HG02884 (cell line): Measurements from ENCODE around the gene YY1AP1.
"Not testable (repeated sequence)": the region's sequence is repeated elsewhere in the genome, so short reads cannot be mapped to it uniquely, and the experiment has no call there.

Source experiments
- ATAC-seq: cut with Tn5 transposase; IDR thresholded peaks from one replicate; pipeline ENCODE4 v1.9.1; 2021; ENCODE audit warnings: mild to moderate bottlenecking, moderate library complexity; ENCODE audit not compliant: unreplicated experiment

YY1AP1 gene

DNA sequence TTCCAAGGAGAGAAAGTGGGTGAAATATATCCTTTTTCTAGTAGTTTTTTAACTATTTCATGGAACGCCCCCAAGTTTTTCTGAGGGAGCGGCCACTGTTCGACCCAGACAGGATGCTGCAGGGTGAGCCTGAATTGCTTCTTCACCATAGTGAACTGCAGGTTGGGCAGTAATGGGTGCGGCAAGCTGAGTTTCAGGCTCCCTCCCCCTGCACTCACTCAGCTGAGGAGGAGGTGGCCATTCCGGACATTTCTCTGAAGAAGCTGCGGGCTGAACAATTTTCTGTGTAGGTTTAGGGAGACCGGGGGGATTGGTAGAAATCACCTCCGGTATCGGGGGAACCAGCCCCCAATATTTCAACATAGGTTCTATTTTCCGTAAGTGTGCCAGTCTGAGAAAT lies 8.5 kb upstream of the YY1AP1 start:
- ATAC-seq: no peak

DNA sequence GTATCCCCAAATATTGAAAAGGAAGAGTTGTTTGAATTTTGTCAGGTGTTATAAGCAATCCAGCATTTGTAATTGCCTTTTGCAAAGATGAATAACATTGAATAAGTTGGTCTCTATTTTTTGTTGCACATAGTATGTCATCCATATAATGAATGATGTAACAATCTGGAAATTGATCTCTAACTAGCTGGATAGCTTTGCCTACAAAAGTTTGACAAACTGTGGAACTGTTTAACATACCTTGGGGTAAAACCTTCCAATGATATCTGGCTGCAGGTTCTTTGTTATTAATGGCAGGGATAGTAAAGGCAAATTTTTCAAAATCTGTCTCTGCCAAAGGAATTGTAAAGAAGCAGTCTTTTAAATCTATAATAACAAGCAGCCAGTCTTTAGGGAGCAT lies 8.0 kb upstream of the YY1AP1 start:
- ATAC-seq: no peak

DNA sequence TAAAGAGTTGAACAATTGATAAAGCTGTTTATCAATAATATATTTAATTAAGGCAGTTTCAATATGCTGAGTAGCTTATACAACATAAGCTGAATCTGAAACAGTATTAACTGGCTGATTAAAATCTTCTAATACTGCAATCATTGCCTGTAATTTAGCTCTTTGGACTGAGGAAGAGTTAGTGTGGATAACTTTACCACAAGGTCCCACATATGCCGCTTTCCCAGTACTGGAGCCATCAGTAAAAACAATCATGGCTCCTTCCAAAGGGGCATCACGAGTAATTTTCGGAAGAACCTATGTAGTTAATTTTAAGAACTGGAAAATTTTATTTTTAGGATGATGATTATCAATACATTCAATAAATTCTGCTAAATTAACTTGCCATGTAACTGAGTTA lies 7.0 kb upstream of the YY1AP1 start:
- ATAC-seq: no peak

DNA sequence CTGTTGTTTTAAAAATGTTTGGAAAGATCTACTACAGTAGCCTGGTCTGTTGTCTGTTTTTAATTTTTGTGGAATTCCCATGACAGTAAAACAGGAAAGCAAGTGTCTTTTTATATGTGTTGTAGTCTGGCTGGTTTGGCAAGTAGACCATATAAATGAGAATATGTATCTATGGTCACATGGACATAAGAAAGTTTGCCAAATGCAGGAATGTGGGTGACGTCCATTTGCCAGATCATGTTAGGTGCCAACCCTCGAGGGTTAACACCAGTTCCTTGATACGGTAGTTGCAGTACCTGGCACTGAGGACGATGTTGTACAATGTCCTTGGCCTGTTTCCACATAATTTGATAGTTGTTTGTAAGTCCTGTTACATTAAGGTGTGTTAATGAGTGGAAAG lies 6.5 kb upstream of the YY1AP1 start:
- no peak for ATAC-seq

DNA sequence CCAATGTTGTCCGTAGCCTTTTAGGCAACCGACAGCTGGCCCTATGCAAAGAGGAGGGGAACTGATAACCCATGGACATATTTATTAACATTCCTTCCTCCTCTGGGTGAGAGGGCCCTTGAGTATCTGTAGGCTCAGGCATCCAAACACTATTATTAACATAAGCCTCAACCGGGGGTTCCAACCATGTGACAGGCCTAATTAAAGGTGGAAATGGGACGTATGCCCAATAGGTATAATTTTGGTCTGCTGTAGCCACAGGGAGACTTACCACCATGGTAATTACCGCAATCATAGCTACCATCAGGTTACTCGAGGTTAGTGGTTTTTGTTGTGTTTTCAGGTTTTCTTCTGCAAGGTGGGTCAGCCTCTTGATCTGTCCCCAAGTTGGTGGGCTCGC lies 5.6 kb upstream of the YY1AP1 start:
- no peak for ATAC-seq

DNA sequence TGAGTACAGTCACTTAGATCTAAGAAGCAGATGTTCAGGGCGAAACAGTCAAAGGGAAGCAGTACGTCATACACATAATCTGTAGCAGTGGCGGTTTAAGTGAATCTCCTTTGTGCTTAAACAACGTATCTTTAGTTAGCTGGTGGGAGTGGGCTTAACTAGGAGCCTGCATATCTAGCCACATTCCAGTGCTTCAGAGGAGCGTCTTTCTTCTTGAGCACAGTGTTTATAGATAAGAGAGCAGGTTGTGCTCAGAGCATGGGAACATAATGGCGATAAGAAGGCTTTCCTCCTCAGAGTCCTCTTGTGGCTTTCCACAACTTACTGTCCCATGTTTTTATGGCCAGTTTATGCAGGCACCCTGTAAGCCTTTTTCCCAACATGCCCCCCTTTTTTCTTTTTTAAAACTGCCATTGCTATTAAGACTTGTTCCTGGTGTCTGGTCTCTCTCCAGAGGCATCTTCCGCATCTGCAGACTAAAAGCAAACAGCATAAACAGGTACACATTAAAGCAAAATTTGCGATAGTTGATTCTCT lies 3.5 kb upstream of the YY1AP1 start:
- no peak for ATAC-seq

DNA sequence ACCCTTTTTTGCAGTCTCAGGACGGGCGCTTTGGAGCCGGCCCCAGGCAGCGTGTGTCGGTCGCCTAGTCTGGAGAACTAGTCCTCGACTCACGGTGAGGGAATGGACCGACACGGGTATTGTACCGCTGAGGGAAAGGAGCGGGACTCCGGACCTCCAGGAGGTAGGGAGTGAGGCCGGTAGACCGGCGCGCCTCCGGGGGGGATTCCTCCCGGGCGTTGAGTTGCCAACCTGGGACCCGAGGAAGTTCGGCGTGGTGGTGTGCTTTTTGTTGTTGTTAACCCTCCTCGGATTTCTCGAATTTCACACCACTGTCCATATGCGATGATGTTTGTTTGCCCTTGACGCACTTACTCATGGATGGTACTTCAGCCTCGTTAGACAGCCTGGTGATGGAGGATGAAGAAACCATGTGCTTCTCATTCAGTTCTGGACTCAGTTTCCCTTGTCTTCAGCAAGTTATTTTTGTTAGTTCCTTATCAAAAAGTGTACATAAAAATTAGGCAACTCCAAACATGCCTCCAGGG lies 570 bp upstream of the YY1AP1 start, which contains the start of gene DAP3:
Gene DAP3, plus strand, starts transcription at position 11 of the 527 bp plus-strand sequence. CDS start 20,689 bp downstream, outside the sequence.
- not testable (repeated sequence) for ATAC-seq

DNA sequence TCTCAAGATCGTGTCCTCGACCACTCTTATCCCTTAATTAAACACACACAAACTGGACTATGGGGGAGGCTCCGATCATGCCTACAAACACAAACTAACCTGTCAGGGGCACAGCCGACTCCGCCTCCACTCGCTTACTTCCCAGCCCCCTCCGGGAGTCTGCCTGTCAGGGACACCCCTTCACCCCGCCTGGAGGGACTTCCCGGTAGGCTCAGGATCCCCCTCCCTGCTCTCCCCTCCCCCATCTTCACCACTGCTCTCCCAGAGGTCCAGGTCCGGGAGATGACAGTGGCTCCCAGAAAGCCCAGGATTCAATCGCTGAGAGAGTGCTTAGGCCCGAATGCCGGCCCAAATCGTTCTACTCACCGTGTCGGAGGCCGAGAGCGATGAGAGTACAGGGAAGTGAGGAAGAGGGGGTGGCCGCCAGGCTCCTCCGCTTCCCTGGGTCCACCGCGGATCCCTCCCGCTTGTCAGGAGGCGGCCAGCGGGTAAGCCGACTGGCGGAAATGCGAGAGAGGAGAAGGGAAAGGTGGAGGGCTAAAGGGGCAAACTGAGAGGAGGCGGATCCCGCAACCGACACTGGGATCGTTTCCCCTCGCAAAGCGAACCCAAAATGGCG lies 760 bp downstream of the YY1AP1 start:
- not testable (repeated sequence) for ATAC-seq

DNA sequence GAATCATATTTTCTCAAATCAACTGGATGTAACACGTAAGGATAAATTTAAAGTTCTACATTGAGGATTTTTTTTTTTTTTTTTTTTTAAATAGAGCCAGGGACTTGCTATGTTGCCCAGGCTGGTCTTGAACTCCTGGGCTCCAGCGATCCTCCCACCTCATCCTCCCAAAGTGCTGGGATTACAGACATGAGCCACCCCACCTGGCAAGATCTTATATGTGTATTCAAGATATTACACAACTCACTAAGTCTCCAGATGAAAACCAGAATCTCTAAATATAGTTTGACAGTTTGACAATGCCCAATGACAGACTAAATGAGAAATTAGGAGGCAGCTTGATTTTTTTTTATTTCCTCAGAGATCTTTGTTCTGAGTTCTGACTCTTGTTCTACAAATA lies 6.8 kb downstream of the YY1AP1 start:
- no peak for ATAC-seq

DNA sequence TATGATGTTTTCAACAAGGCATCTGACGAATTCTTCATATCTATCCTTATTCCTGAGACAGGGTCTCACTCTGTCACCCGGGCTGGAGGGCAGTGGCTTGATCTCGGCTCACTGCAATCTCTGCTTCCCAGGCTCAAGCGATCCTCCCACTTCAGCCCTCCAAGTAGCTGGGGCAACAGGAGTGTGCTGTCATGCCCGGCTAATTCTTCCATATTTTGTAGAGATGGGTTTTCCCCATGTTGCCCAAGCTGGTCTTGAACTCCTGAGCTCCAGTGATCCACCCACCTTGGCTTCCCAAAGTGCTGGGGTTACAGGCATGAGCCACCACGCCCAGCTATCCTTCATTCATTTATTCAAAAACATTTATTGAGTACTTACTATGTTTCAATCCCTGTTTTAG lies 8.0 kb downstream of the YY1AP1 start:
- ATAC-seq: no peak

DNA sequence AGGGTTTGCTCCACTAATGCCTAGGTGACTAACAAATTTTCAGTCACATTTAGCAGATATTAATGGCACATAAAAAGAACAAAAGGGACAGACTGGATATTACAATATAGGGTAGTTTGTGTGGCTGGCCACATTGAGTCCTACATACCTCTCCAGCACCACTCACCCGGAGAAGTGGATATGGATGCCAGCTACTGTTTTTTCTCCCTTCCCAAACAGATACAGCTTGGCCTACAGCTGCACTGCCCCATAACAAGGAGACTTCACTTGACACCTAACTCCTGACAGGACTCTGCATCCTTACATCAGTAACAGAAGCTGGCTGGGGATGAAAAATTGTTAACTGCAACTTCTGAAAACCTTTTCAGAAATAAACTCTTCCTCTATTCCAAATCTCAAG lies 9.6 kb downstream of the YY1AP1 start:
- not testable (repeated sequence) for ATAC-seq

DNA sequence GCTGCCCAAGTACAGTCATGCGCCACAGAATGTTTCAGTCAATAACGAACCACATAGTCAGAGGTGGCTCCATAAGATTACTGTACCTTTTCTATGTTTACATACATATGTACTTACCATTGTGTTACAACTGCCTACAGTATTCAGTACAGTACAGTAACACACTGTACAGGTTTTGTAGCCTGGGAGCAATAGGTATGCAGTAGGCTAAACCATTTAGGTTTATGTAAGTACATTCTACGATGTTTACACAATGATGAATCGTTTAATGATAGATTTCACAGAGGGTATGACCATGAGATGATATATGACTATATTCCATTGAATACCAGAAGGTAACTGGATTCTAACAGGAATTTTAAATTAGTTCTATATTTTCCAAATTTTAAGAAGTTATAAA lies 10.5 kb downstream of the YY1AP1 start:
- no peak for ATAC-seq

DNA sequence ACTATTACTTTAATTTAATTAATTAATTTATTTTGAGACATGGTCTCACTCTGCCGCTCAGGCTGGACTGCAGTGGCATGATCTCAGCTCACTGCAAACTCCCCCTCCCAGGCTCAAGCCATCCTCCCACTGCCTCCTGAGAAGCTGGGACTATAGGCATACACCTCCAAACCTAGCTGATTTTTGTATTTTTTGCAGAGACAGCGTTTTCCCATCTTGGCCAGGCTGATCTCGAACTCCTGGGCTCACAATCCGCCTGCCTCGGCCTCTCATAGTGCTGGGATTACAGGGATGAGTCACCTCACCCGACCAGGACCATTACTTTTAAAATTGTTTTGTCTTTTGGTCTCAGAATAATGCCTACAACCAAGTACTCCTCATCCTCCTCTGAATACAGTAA lies 15.6 kb downstream of the YY1AP1 start:
- no peak for ATAC-seq

DNA sequence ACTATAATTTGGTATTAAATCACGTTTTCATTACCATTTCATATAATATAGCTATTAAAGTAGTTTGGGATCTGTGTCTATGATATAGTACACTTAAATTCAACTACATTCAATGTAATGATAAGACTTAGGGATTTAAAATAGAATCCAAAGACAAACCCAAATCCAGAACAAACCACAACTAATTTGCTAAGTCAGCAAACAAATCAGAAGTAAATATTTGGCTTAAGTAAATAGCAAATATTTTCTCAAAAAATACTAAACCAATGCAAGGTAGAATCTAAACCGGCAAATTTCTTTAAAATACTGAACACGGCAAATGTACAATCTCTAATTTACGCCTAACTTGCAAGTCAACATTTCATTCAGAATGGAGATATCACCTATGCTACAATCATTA lies 16.8 kb downstream of the YY1AP1 start:
- no peak for ATAC-seq

DNA sequence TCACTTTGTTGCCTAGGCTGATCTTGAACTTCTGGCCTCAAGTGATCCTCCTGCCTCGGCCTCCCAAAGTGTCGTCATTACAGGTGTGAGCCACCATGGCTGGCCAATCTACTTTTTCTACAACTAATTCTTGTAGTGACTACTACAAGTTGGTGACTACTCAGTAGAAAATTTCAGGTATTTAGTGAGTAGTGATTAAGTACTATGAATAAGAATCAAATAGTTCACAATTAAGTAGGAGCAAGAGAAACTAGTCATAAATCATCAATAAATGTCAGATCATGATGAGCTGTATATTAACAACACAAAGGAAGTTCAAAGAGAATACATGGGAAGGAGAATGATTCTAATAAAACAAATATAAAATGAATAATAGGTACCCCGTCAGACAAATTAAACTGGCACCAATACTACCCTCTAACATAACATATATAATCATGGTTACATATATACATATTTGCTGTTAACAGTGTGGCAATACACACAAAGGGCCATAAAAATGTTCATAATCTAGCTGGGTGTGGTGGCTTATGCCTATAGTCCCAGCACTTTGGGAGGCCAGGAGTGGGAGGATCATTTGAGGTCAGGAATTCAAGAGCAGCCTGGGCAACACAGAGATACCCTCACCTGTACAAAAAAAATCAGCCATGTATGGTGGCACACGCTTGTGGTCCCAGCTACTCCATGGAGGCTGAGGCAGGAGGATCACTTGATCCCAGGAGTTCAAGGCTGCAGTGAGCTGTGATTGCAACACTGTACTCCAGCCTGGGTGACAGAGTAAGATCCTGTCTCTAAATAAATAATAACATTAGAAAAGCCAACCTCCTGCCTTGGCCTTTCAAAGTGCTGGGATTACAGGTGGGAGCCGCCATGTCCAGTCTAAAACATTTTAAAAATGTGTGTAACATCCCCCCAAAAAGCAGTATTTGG lies 19.1 kb downstream of the YY1AP1 start:
- no peak for ATAC-seq

DNA sequence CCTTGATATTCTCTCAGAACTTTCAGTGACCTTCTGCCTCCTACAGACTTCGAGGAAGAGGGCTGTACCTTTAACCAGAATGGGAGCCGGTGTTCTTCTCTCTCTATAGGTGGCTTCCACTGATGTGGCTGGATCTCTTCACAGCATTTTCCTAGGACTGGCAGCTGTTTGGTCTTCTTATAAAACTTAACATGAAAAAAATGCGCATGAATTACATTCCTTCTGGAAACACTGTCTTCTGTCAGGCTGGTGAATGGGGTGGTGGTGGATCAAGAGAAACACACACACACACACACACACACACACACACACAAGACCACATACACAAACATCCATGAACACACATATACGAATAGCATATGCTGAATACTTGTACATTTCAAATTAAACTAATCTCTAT lies 27.3 kb downstream of the YY1AP1 start:
- ATAC-seq: not testable (repeated sequence)

DNA sequence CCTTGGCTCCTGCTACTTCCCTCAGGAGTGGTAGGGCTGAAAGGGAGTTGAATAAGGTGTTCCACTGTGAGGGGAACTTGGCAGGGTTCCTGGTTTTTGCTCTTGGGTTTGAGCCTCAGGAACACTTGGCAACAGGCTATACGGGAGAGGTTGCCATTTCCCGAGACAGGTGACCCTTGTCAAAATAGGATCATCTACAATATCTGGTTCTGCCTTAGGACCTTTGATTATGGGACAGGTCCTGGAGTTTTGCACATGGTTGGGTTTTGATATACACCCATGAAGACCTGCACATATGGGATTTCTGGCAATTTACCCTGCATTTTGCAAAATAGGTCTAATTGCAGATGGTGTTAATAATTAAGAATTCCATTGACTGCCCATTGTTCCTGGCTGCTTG lies 31.1 kb downstream of the YY1AP1 start:
- no peak for ATAC-seq

DNA sequence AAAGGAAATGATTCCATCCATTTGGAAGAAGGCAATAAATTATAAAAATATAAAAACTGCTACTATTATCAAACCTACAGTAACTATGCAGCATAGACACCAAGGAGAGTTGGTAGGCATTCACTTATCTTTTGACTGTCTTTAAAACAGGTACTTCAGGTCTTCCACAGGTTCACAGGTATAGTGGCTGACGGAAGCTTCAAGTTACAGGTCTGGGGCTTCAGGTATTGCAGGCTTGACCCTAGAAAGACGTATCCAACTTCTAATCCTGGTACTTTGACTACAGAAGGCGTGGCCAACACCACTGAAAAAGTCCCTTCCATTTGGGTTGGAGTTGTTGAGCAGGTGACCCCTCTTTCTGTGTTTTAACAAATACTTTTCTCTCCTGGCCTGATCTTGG lies 35.6 kb downstream of the YY1AP1 start:
- ATAC-seq: no peak

DNA sequence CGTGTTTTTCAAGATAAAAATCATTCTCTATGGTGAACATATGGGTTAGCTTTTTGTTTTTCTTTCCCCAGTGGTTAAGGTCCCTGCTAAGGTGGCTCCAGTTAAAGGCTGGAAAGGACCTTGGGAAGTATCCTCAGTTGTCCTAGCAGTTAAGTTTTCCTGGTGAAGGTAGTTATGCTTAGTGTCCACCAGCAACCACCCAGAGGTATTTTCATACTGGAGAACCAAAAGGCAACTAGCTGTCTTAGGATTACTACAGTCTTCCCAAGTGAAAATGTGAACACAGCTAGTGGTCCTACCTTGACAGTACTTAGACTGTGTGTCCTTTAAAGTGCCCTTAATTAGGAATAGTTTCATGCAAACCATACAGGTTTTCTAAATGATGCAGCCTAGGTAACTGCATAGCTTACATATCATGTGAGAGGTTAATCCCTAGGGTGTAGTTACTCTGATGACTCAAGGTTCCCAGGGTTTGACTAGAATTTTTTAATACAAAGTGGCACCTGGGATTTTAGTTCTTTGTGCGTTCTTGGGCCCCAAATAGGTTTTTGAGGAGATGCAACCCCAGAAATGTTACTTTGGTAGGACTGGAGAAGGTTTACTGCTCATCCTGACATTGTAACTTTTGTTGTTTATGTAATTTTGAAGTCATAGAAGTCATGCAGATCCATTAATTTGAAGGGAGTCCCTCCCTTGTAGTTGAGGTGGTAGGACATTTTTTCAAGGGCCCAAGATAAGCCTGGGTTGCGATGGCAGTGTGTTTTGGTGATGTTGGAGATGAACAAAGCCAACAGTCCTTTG lies 36.5 kb downstream of the YY1AP1 start:
- no peak for ATAC-seq

DNA sequence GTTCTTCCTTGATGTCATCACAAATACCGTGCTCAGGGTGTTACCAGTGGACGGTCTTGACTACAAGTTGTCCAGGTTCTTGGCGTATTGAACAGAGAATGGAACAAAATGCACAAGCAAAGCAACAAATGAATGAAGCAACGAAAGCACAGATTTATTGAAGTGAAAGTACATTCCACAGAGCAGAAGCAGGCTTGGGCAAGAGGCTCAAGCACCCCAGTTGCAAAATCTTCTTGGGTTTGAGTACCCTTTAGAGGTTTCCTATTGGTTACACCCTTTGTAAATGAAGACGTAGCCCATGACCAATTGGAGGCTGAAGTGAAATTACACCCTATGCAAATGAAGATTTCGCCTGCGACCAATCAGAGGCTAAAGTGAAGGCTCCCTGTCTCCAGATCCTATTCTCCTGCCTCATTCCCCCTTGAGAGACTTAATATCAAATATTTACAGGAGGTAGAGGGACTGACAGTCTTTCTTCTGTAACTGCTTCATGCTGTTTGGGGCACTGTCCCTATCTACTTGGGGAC lies 38.3 kb downstream of the YY1AP1 start:
- ATAC-seq: no peak

DNA sequence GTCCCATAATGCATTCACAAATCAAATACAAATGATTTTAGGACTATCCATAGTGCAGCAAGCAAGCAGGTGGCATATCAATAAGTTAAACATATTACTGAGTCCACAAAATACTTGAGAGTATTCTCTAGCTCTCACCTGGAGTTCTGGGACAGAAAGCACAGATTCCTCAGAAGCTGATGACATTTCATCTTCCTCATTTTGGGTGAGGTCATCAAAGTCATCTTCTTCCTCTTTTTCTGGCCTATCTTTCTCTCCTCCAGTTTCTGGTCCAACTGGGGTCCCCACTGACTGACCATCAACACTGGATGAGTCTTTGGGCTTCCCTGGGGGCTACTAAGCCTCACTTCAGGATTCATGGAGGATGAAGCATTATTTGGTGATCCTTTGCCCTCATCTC lies 38.9 kb downstream of the YY1AP1 start:
- no peak for ATAC-seq
